H1 (cell line): Measurements from ENCODE around the gene ITPR1. TPM values are rescaled to one million over a fixed set of nuclear protein-coding genes. Genes with fewer than 3 reads are reported as not detected.
A peak's percentile ranks its signal among the peaks of the same experiment; 100 is the strongest.

Experiments used
- CTCF ChIA-PET: fragments of 300-600 bp; sonication (Branson Sonifier 250); formaldehyde crosslinking; loops from one replicate; lab custom pipeline; 2021; ENCODE audit not compliant: partially characterized antibody; lab: Charles Lee
- POLR2A ChIA-PET: fragments of 300-600 bp; sonication (Branson Sonifier 250); formaldehyde crosslinking; loops from one replicate; lab custom pipeline; 2021; ENCODE audit warnings: inconsistent platforms; ENCODE audit not compliant: partially characterized antibody; lab: Charles Lee
- DNase-seq, 2 experiments: peaks; one replicate each; pipeline versions ENCODE4 v3.0.0 to v3.0.0-alpha.2; 2010 to 2022; ENCODE audit warnings: low spot score in 2 of 2, low read depth in 1 of 2, mixed read lengths in 1 of 2
- FAIRE-seq: peaks from 2 replicates; lab custom pipeline; 2011; peaks lifted over from hg19 to GRCh38; lab: Jason Lieb, UNC
- H2AFZ ChIP-seq: 2 replicates; pipeline ENCODE4 v1.8.1; 2012; ENCODE audit warnings: low read length, inconsistent platforms
- H2AK5ac ChIP-seq: 2 replicates; pipeline ENCODE4 v1.6.1; 2013; ENCODE audit warnings: low read depth, low read length
- H2BK120ac ChIP-seq: replicated peaks from 2 replicates; pipeline ENCODE3; 2013; ENCODE audit warnings: low read depth, low read length, inconsistent platforms
- H2BK12ac ChIP-seq: 2 replicates; pipeline ENCODE4 v1.6.1; 2013; ENCODE audit warnings: low read depth, low read length
- H2BK15ac ChIP-seq: 2 replicates; pipeline ENCODE4 v1.6.1; 2013; ENCODE audit warnings: low read length
- H2BK20ac ChIP-seq: 2 replicates; pipeline ENCODE4 v1.6.1; 2013; ENCODE audit warnings: low read length
- H2BK5ac ChIP-seq: 2 replicates; pipeline ENCODE4 v1.6.1; 2013; ENCODE audit warnings: low read depth, low read length
- H3K14ac ChIP-seq: 2 replicates; pipeline ENCODE4 v1.6.1; 2013; ENCODE audit warnings: inconsistent platforms; ENCODE audit not compliant: insufficient read length
- H3K18ac ChIP-seq: 2 replicates; pipeline ENCODE4 v1.6.1; 2013; ENCODE audit warnings: low read length; ENCODE audit errors: extremely low read depth
- H3K23ac ChIP-seq: 2 replicates; pipeline ENCODE4 v1.6.1; 2013; ENCODE audit warnings: inconsistent platforms; ENCODE audit not compliant: insufficient read length
- H3K23me2 ChIP-seq: 2 replicates; pipeline ENCODE4 v1.6.1; 2013; ENCODE audit warnings: low read depth, low read length
- H3K27ac ChIP-seq: 2 replicates; pipeline ENCODE4 v1.6.1; 2011; ENCODE audit warnings: low read depth, low read length, inconsistent platforms
- H3K27me3 ChIP-seq, 4 experiments: replicated peaks in 1 of 4; 1 replicate in 1 of 4; 2 replicates in 3 of 4; pipeline versions ENCODE4 v1.6.1 to v1.8.1; 2011 to 2013; ENCODE audit warnings: low read length in 3 of 4, mild to moderate bottlenecking in 3 of 4, inconsistent platforms in 2 of 4, mixed read lengths in 2 of 4, moderate library complexity in 1 of 4; ENCODE audit not compliant: control insufficient read depth in 3 of 4, insufficient read depth in 3 of 4; ENCODE audit errors: extremely low read depth in 1 of 4
- H3K36me3 ChIP-seq, 4 experiments: 2 replicates each; pipeline versions ENCODE4 v1.6.1 to v1.8.1; 2011 to 2013; ENCODE audit warnings: mild to moderate bottlenecking in 4 of 4, low read length in 3 of 4, moderate library complexity in 2 of 4, control low read depth in 1 of 4, inconsistent platforms in 1 of 4; ENCODE audit not compliant: insufficient read depth in 4 of 4, control insufficient read depth in 2 of 4
- H3K4ac ChIP-seq: replicated peaks from 2 replicates; pipeline ENCODE3; 2013; ENCODE audit warnings: low read length, low read depth, mixed read lengths, inconsistent platforms; ENCODE audit not compliant: insufficient read length
- H3K4me1 ChIP-seq, 4 experiments: replicated peaks in 1 of 4; 1 replicate in 1 of 4; 2 replicates in 3 of 4; pipeline versions ENCODE4 v1.6.1 to v1.8.1; 2011 to 2013; ENCODE audit warnings: low read length in 3 of 4, inconsistent platforms in 2 of 4, mixed read lengths in 1 of 4; ENCODE audit not compliant: insufficient read depth in 4 of 4, control insufficient read depth in 3 of 4
- H3K4me2 ChIP-seq, 2 experiments: 2 replicates each; pipeline versions ENCODE4 v1.6.1 to v1.8.1; 2011 to 2013; ENCODE audit warnings: low read depth in 2 of 2, low read length in 2 of 2, control low read depth in 1 of 2, inconsistent platforms in 1 of 2, mild to moderate bottlenecking in 1 of 2; ENCODE audit not compliant: insufficient read depth in 1 of 2
- H3K4me3 ChIP-seq, 4 experiments: fragments of 200-600, 300-600 bp in 1 of 4; sonication (generic), shearing (Covaris generic), sonication (Bioruptor Twin) in 1 of 4; 2 replicates each; pipeline versions ENCODE4 v1.5.1 to v1.8.1; 2011 to 2016; ENCODE audit warnings: low read length in 4 of 4, low read depth in 3 of 4, control low read depth in 2 of 4, inconsistent platforms in 2 of 4, mild to moderate bottlenecking in 2 of 4, mixed read lengths in 1 of 4, moderate library complexity in 1 of 4; ENCODE audit not compliant: insufficient read depth in 2 of 4; ENCODE audit errors: extremely low read depth in 1 of 4
- H3K56ac ChIP-seq: replicated peaks from 2 replicates; pipeline ENCODE3; 2013; ENCODE audit warnings: low read depth, mild to moderate bottlenecking, mixed read lengths, low read length, inconsistent platforms; ENCODE audit not compliant: insufficient read length
- H3K79me1 ChIP-seq: 2 replicates; pipeline ENCODE4 v1.6.1; 2013; ENCODE audit warnings: low read depth, low read length, control low read depth
- H3K79me2 ChIP-seq, 2 experiments: 2 replicates each; pipeline versions ENCODE4 v1.6.1 to v1.8.1; 2012 to 2013; ENCODE audit warnings: low read length in 2 of 2, mild to moderate bottlenecking in 2 of 2, inconsistent platforms in 1 of 2; ENCODE audit not compliant: insufficient read depth in 2 of 2, control insufficient read depth in 1 of 2
- H3K9ac ChIP-seq, 4 experiments: replicated peaks in 1 of 4; 1 replicate in 1 of 4; 2 replicates in 3 of 4; pipeline versions ENCODE4 v1.6.1 to v1.8.1; 2011 to 2013; ENCODE audit warnings: low read depth in 3 of 4, low read length in 3 of 4, control low read depth in 2 of 4, mild to moderate bottlenecking in 2 of 4, moderate library complexity in 2 of 4, inconsistent platforms in 1 of 4; ENCODE audit errors: extremely low read depth in 1 of 4
- H3K9me3 ChIP-seq, 2 experiments: 2 replicates each; pipeline versions ENCODE4 v1.6.1 to v1.8.1; 2012 to 2013; ENCODE audit warnings: mild to moderate bottlenecking in 2 of 2, moderate library complexity in 2 of 2, control low read depth in 1 of 2, inconsistent platforms in 1 of 2, low read depth in 1 of 2, low read length in 1 of 2, mixed read lengths in 1 of 2; ENCODE audit not compliant: insufficient read depth in 2 of 2
- H4K20me1 ChIP-seq, 2 experiments: replicated peaks in 1 of 2; 2 replicates each; pipeline versions ENCODE3 to v1.8.1; 2011 to 2013; ENCODE audit warnings: inconsistent platforms in 2 of 2, low read length in 2 of 2, mild to moderate bottlenecking in 1 of 2; ENCODE audit not compliant: insufficient read depth in 2 of 2, control insufficient read depth in 1 of 2
- H4K5ac ChIP-seq: 2 replicates; pipeline ENCODE4 v1.6.1; 2013; ENCODE audit warnings: low read length, low read depth, mixed read lengths, inconsistent platforms; ENCODE audit not compliant: insufficient read length
- H4K8ac ChIP-seq: 2 replicates; pipeline ENCODE4 v1.8.0; 2013; ENCODE audit warnings: mild to moderate bottlenecking, moderate library complexity, low read length, inconsistent platforms; ENCODE audit not compliant: insufficient read depth; ENCODE audit errors: extremely low read depth
- H4K91ac ChIP-seq: replicated peaks from 2 replicates; pipeline ENCODE3; 2013; ENCODE audit warnings: low read length, mixed read lengths, inconsistent platforms; ENCODE audit not compliant: insufficient read length
- POU5F1 ChIP-seq: IDR thresholded peaks from 2 replicates; pipeline ENCODE4 v1.6.1; 2011; ENCODE audit warnings: low read depth, mild to moderate bottlenecking, low read length, moderate library complexity
- TEAD4 ChIP-seq: IDR thresholded peaks from 2 replicates; pipeline ENCODE4 v1.6.1; 2012; ENCODE audit warnings: low read depth, low read length, inconsistent platforms, mixed read lengths
- WGBS, 2 experiments: shearing (Covaris generic) in 1 of 2; methylation state at CpG; one replicate each; pipeline versions ENCODE4 v1.1.6 to v1.1.7; 2013 to 2015; ENCODE audit warnings: low lambda C conversion rate in 2 of 2, mixed read lengths in 2 of 2, inconsistent platforms in 1 of 2, low coverage in 1 of 2, missing lambda C conversion rate in 1 of 2; ENCODE audit not compliant: insufficient replicate concordance in 2 of 2, insufficient coverage in 1 of 2, insufficient read length in 1 of 2; ENCODE audit errors: extremely low coverage in 1 of 2, missing lambda C conversion rate in 1 of 2; 5-methylcytosine and 5-hydroxymethylcytosine counted together
- polyA plus RNA-seq, 7 experiments: library from polyadenylated mRNA; depleted of rRNA in 3 of 7; stranded (reverse) in 5 of 7; unstranded in 2 of 7; fragments of >200 nt in 5 of 7; fragments of 200-250 nt in 2 of 7; gene quantifications; 1 replicate in 5 of 7; 2 replicates in 1 of 7; 4 replicates in 1 of 7; pipeline versions ENCODE4 v1.2.1 to v1.2.3, GENCODE V29; 2011 to 2013; ENCODE audit warnings: missing spikeins in 2 of 7, mixed read lengths in 2 of 7
- total RNA-seq: library from RNA; stranded (reverse); fragmentation: NEBNext Ultra II Directional; extraction: Animal tissue kit (Norgen Biotek cat#: 25700); gene quantifications from 2 replicates; pipeline ENCODE4 v1.2.1, GENCODE V29; 2021

Gene ITPR1
- total and polyA plus RNA-seq, 2 of the 8 experiments (the other 6 are each of a cell fraction or from before 2014, with no cell fraction given), result 2.5 to 16.3 TPM

DNA sequence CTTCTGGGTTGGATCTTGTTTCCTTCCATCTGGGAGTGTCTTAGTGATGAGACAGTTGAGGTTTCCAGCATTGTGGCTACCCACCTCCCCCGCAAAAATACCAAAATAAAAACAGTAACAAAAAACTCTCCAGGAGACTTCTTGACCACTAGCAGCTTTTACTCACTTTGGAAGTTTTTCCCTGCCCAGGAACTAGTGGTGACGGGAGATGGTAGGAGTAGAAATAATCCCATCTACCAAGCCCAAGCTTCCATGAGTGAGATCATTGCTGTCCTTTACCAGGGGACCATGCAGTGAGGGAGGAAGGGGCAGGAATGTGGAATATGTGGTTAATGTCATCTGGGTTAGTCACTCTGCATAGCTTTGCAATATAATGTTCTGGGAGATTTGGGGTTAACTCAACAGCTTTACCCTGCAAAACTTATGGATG lies 187.7 kb downstream of the ITPR1 start:
- Histone ChIP-seq H3K14ac (no peak overlapping the region), H4K91ac (no peak overlapping the region), H3K18ac (no peak overlapping the region), H3K79me1 (no peaks in the 10 kb centered on the region; the same call in 1 of the 2 replicates), H3K4me2 (no peak overlapping the region), H2BK12ac (no peak overlapping the region), H4K8ac (no peak overlapping the region), H2BK15ac (no peak overlapping the region), H3K4ac (no peak overlapping the region), H3K27me3 (no peaks in the 10 kb centered on the region; a peak in 1 of 7 replicates), H3K9me3 (no peaks in the 10 kb centered on the region), H2AFZ (no peak overlapping the region), H2BK120ac (no peak overlapping the region), H3K4me1 (peaks cover 0 to 5% (median 0%) of the 10 kb centered on the region in 4 experiments; a peak in 3 of 7 replicates), H2BK20ac (no peak overlapping the region), H3K79me2 (no peaks in the 10 kb centered on the region), H3K27ac (no peak overlapping the region), H3K23me2 (no peaks in the 10 kb centered on the region; the same call in 1 of the 2 replicates), H3K9ac (no peak overlapping the region), H4K5ac (no peak overlapping the region), H3K56ac (no peak overlapping the region)
- DNase-seq (no peak), FAIRE-seq (no peak)
- POLR2A ChIA-PET, result no interaction called here
- WGBS, 2 experiments, result 90% methylated on average over 2 of the region's 2 CpGs; no CpG with 5 or more reads in 1 of the 2 experiments
- no peak for TF ChIP-seq POU5F1
- peak; percentile 86 for TF ChIP-seq TEAD4
- TF ChIP-seq, all 59 proteins: peak for 1
- no peaks in the 10 kb centered on the region for H4K20me1 ChIP-seq
- no peak overlapping the region for H3K4me3 ChIP-seq
- no peak overlapping the region for H2AK5ac ChIP-seq
- H2BK5ac ChIP-seq, result no peak overlapping the region
- CTCF ChIA-PET, result interaction anchor here (1.4 to 1.9 kb wide), 3 partner anchors 12 to 48 kb away, joined by 3 to 5 read pairs (median 4); no protein-coding TSS in a partner anchor
- no peak overlapping the region for H3K23ac ChIP-seq
- H3K36me3 ChIP-seq, result no peaks in the 10 kb centered on the region
